ENCODE data around the gene SRD5A1.

Gene SRD5A1

DNA sequence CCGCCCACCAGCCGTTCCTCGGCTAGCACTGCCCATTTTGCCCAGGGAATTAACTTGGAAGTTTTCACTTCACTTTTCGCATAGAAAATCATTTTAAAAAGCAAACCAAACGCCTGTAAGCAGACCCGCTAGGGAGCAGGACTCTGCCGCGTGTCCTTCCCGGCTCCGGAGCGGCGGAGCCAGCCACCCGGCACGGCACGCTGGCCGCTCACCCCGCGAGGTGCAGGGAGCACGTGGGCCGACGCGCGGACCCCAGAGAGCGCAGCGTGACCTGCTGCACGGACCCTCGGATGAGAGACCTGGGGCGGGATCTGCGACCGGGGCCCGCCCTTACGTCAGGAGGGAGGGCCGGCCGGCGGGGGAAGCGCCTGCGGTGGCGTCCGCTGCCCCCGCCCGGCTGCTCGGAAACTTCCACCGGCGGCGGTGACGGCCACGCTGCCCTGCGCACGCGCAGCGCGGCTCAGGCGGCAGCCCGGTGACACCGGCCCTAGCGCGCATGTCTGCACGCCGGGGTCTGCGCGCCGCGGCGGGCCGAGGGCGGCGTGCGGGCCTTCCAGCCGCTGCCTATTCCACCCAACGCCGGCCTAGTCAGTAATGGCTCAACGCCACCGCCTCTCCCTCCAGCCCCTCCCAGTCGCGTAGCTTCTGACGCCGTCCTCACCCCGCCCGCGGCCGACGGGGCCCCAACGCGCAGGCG is 79.5 kb downstream of the SRD5A1 start:
- peak overlapping the region; percentile 80 for H3K4me3 ChIP-seq (ENCODE audit: low read depth, low read length)
- TF ChIP-seq, protein P1, sequence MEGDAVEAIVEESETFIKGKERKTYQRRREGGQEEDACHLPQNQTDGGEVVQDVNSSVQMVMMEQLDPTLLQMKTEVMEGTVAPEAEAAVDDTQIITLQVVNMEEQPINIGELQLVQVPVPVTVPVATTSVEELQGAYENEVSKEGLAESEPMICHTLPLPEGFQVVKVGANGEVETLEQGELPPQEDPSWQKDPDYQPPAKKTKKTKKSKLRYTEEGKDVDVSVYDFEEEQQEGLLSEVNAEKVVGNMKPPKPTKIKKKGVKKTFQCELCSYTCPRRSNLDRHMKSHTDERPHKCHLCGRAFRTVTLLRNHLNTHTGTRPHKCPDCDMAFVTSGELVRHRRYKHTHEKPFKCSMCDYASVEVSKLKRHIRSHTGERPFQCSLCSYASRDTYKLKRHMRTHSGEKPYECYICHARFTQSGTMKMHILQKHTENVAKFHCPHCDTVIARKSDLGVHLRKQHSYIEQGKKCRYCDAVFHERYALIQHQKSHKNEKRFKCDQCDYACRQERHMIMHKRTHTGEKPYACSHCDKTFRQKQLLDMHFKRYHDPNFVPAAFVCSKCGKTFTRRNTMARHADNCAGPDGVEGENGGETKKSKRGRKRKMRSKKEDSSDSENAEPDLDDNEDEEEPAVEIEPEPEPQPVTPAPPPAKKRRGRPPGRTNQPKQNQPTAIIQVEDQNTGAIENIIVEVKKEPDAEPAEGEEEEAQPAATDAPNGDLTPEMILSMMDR (conservative IDR thresholded peaks at IDR 0.05; ENCODE audit: low read depth, low read length), result no peak
- DNase-seq (ENCODE audit: low read depth), result peak; percentile 97

DNA sequence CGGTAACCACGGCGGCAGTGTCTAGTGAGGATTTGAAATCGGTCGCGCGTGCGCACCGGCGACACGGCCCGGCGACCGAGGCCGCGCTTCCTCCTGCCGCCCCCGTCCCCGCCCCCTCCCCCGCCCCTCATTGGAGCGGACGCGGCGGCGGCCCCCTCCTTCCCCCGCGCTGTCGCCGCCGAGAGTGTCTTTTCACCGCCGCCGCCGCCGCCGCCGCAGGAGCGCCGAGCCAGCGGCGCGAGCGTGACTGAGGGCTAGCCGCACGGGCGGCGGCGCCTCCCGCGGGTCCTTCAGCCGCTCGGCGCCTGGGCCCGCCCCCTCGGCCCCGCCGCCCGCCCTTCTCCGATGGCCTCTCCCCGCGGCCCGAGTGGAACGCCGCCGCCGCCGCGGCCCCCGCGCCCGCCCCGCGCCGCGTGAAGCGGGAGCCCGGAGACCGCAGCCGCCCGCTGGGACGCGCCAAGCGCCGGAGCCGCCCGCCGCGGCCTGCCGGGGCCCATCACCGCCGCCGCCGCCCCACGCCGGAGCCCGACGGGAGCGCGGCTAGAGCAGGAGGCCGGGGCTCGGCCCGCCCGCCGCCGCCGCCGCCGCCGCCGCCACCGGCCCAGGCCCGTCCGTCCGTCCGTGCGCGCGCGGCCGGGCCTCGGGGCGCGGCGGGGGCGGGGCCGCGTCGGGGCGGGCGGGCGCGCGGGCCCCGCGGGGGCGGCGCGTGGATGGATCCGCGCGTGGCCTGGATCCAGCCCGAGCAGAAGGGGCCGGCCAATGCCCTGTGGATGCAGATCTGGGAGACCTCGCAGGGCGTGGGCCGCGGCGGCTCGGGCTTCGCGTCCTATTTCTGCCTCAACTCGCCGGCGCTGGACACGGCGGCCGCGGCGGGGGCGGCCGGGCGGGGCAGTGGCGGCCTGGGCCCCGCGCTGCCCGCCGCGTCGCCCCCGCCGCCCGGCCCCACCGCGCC is 80.3 kb downstream of the SRD5A1 start, which contains the start of gene TENT4A:
TSS of gene TENT4A (plus strand) at position 159 of the 952 bp plus-strand sequence. CDS start at position 711, 552 bp downstream.
- H3K4me3 ChIP-seq (ENCODE audit: low read depth, low read length), result peak within 1 kb of the TSS; percentile 80
- DNase-seq (ENCODE audit: low read depth), result no peak
- TF ChIP-seq, protein P1 (conservative IDR thresholded peaks at IDR 0.05; ENCODE audit: low read depth, low read length), result no peak

DNA sequence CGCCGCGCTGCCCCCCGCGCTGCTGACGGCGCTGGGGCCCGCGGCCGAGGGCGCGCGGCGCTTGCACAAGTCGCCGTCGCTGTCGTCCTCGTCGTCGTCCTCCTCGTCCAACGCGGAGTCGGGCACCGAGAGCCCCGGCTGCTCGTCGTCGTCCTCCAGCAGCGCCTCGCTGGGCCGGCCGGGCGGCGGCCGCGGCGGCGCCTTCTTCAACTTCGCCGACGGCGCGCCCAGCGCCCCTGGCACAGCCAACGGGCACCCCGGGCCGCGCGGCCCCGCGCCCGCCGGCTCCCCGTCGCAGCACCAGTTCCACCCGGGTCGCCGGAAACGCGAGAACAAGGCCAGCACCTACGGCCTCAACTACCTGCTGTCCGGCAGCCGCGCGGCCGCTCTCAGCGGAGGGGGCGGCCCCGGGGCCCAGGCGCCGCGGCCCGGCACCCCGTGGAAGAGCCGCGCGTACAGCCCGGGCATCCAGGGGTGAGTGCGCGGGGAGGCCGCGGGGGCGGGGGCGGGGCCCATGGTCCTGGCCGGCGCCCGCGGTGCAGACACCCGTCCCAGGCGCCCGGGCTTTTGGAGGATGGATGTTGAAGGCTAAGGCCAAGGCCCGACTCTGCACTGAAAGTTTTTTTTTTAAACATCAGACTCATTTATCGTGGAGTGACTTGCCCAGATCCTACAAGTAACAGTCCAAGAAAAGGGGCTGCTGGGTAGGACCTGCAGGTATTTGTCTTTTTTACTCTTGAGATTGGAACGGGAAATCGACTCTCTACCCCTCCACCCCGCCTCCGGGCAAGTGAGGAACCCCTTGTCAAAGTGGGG is 81.2 kb downstream of the SRD5A1 start:
- TF ChIP-seq, protein P1 (conservative IDR thresholded peaks at IDR 0.05; ENCODE audit: low read depth, low read length), result no peak
- DNase-seq (ENCODE audit: low read depth), result no peak
- H3K4me3 ChIP-seq (ENCODE audit: low read depth, low read length), result peak overlapping the region; percentile 80

DNA sequence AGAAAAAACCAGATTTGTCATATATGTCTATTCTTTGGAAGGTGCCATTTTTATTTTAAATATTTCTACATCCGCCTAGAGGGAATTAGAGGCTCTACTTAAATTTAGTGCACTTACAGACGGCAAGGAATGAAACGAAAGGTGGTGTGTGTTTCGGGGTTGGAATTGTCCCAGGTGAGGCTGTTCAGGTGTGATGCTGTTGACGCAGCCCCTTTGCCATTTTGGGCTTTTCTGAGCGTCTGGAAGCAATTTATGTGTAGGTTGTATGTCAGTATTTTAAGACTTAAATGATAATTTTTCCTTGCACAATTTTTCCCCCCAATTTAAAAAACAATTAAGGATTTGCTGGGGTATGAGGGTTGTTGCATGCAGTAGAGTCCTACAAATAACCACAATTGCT is 82.0 kb downstream of the SRD5A1 start:
- peak overlapping the region; percentile 80 for H3K4me3 ChIP-seq (ENCODE audit: low read depth, low read length)
- TF ChIP-seq, protein P1 (conservative IDR thresholded peaks at IDR 0.05; ENCODE audit: low read depth, low read length), result no peak
- no peak for DNase-seq (ENCODE audit: low read depth)

DNA sequence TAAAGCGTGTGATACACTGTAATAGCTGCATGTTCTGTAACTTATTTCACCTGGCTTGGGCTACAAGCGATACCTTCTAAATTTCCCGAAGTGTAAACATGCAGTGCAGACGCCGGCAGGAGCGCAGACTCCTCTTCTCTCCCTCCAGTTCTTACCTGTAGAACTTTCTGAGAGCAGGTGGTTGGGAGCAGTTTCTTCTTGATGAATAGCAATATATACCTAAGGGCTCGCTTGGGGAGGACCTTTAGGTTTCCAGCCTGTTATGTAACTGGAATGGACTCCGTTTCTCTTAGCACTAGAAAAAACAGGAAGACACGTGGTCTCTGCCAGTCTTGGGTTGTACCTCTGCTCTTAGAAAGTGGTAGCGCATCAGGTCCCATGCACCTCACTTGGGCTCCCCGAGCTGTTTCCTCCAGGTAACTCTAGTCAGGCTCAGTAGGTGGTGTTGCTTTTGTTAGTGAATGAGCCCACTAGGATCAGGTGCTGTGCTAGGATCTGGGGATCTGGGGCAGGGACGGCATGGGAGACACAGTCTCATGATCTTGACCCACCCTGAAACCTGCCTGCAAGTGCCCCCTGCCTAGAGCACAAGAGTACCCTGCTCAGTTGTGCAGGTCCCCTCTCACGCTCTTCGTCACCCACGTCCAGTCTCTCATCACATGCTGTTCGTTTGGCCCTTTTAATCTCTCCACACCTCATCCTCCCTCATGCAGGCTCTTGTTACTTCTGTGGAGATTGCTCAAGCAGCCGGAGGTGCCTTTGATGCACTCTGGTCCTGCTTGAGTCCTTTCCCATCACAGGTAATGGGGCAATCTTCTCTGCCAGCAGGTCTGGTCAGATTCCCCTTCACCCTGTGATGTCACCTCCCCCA is 82.8 kb downstream of the SRD5A1 start:
- H3K4me3 ChIP-seq (ENCODE audit: low read depth, low read length), result peak overlapping the region; percentile 80
- TF ChIP-seq, protein P1 (conservative IDR thresholded peaks at IDR 0.05; ENCODE audit: low read depth, low read length), result no peak
- no peak for DNase-seq (ENCODE audit: low read depth)

Data from choroid plexus epithelial cell (primary cell).